OCI-LY3 (cell line): ENCODE results near the gene MPRIP.

Experiments
- H2AFZ ChIP-seq: fragments of 200-600, 300-600 bp; shearing (Covaris generic); 2 replicates; pipeline ENCODE4 v1.6.0; 2014; ENCODE audit warnings: antibody characterized with exemption, low read depth, low read length
- H3K27ac ChIP-seq: fragments of 200-600, 300-600 bp; sonication (generic); 2 replicates; pipeline ENCODE4 v1.5.1; 2014; ENCODE audit warnings: mild to moderate bottlenecking, low read length, moderate library complexity, mixed read lengths
- H3K27me3 ChIP-seq: fragments of 200-600, 300-600 bp; sonication (generic); 2 replicates; pipeline ENCODE4 v1.6.1; 2014; ENCODE audit warnings: low read depth, low read length, mixed read lengths
- H3K36me3 ChIP-seq: fragments of 200-600, 300-600 bp; sonication (generic); replicated peaks from 2 replicates; pipeline ENCODE3; 2014; ENCODE audit warnings: low read depth, low read length, mixed read lengths
- H3K4me1 ChIP-seq: fragments of 300-600, 200-600 bp; sonication (generic); 2 replicates; pipeline ENCODE4 v1.6.1; 2014; ENCODE audit warnings: low read length, mixed read lengths
- H3K4me2 ChIP-seq: fragments of 200-600, 300-600 bp; sonication (generic); 2 replicates; pipeline ENCODE4 v1.6.1; 2014; ENCODE audit warnings: low read length, mixed read lengths
- H3K4me3 ChIP-seq: fragments of 300-600, 200-600 bp; sonication (generic); 2 replicates; pipeline ENCODE4 v1.5.1; 2014; ENCODE audit warnings: antibody characterized with exemption, mild to moderate bottlenecking, low read length, moderate library complexity
- H3K79me2 ChIP-seq: fragments of 300-600, 200-600 bp; shearing (Covaris generic); 2 replicates; pipeline ENCODE4 v1.6.1; 2014; ENCODE audit warnings: mild to moderate bottlenecking, low read length, mixed read lengths
- H3K9ac ChIP-seq: fragments of 300-600, 200-600 bp; shearing (Covaris generic); 2 replicates; pipeline ENCODE4 v1.6.0; 2014; ENCODE audit warnings: mild to moderate bottlenecking, low read length, moderate library complexity
- H3K9me3 ChIP-seq: fragments of 200-600, 300-600 bp; shearing (Covaris generic); 2 replicates; pipeline ENCODE4 v1.6.1; 2014; ENCODE audit warnings: low read length, mixed read lengths; ENCODE audit not compliant: insufficient read depth
- H4K20me1 ChIP-seq: fragments of 200-600, 300-600 bp; sonication (generic); 2 replicates; pipeline ENCODE4 v1.6.1; 2016; ENCODE audit warnings: low read length, mixed read lengths; ENCODE audit not compliant: insufficient read depth
- CTCF ChIP-seq: fragments of 200-600, 300-600 bp; sonication (generic); IDR thresholded peaks from 2 replicates; pipeline ENCODE4 v1.5.1; 2014; ENCODE audit warnings: antibody characterized with exemption, low read length, low read depth
- EZH2phosphoT487 ChIP-seq: fragments of 200-600 bp; shearing (Covaris generic); IDR thresholded peaks from 2 replicates; pipeline ENCODE4 v1.6.1; 2018; ENCODE audit warnings: antibody characterized with exemption, mixed run types, low read depth

MPRIP gene

GRCh38 chr17:17030515-17031211, 11.6 kb upstream of the MPRIP start:
- Histone ChIP-seq H3K9ac (no peak overlapping the region), H3K4me1 (no peaks in the 10 kb centered on the region)

GRCh38 chr17:17032131-17032692, 10.0 kb upstream of the MPRIP start:
- H3K9me3 ChIP-seq, result no peaks in the 10 kb centered on the region
- no peaks in the 10 kb centered on the region for H3K79me2 ChIP-seq
- H4K20me1 ChIP-seq, result no peaks in the 10 kb centered on the region
- H3K27me3 ChIP-seq, result peaks cover 4% of the 10 kb centered on the region; the same call in 1 of the 2 replicates
- H3K4me3 ChIP-seq, result no peak overlapping the region
- H3K27ac ChIP-seq, result no peak overlapping the region
- no peak overlapping the region for H3K9ac ChIP-seq
- H3K4me2 ChIP-seq, result no peak overlapping the region
- H2AFZ ChIP-seq, result no peak overlapping the region
- no peaks in the 10 kb centered on the region for H3K36me3 ChIP-seq
- TF ChIP-seq EZH2phosphoT487, result no peak
- TF ChIP-seq CTCF, result no peak
- no peaks in the 10 kb centered on the region for H3K4me1 ChIP-seq

More at GRCh38 chr17:17030515-17031211, 11.6 kb upstream of the MPRIP start:
- Histone ChIP-seq H3K27ac (no peak overlapping the region), H3K4me2 (no peak overlapping the region), H3K4me3 (no peak overlapping the region), H4K20me1 (no peaks in the 10 kb centered on the region), H3K9me3 (no peaks in the 10 kb centered on the region), H2AFZ (no peak overlapping the region), H3K36me3 (no peaks in the 10 kb centered on the region), H3K79me2 (no peaks in the 10 kb centered on the region), H3K27me3 (peaks cover 4% of the 10 kb centered on the region; the same call in 1 of the 2 replicates)
- TF ChIP-seq CTCF (no peak), EZH2phosphoT487 (no peak)

- Histone ChIP-seq H3K27me3 (peaks cover 4% of the 10 kb centered on the region; the same call in 1 of the 2 replicates), H3K27ac (no peak overlapping the region), H2AFZ (no peak overlapping the region), H3K9me3 (no peaks in the 10 kb centered on the region), H3K4me3 (no peak overlapping the region), H4K20me1 (no peaks in the 10 kb centered on the region), H3K79me2 (no peaks in the 10 kb centered on the region), H3K9ac (no peak overlapping the region), H3K36me3 (no peaks in the 10 kb centered on the region), H3K4me2 (no peak overlapping the region), H3K4me1 (no peaks in the 10 kb centered on the region)
- TF ChIP-seq CTCF (no peak), EZH2phosphoT487 (no peak)
These were observed 8.8 kb upstream of the MPRIP start for GRCh38 chr17:17033466-17033865.

- no peaks in the 10 kb centered on the region for H3K9me3 ChIP-seq
- no peak overlapping the region for H3K9ac ChIP-seq
- no peaks in the 10 kb centered on the region for H4K20me1 ChIP-seq
- no peak overlapping the region for H3K27ac ChIP-seq
- no peak for TF ChIP-seq CTCF
- TF ChIP-seq EZH2phosphoT487, result no peak
- no peak overlapping the region for H3K4me2 ChIP-seq
- no peak overlapping the region for H2AFZ ChIP-seq
- peaks cover under 1% of the 10 kb centered on the region; the same call in 1 of the 2 replicates for H3K27me3 ChIP-seq
- no peaks in the 10 kb centered on the region for H3K4me1 ChIP-seq
- H3K4me3 ChIP-seq, result no peak overlapping the region
- H3K79me2 ChIP-seq, result no peaks in the 10 kb centered on the region
- no peaks in the 10 kb centered on the region for H3K36me3 ChIP-seq
These were observed 8.2 kb upstream of the MPRIP start for GRCh38 chr17:17034026-17034425.
